NCI-H2227 (cell line): Measurements from ENCODE around the gene SLC2A14.
"Not testable (repeated sequence)": the region's sequence is repeated elsewhere in the genome, so short reads cannot be mapped to it uniquely, and the experiment has no call there.

Experiments used
- DNase-seq: peaks from one replicate; lab custom pipeline; 2025; ENCODE audit not compliant: unreplicated experiment; lab: John Stamatoyannopoulos, UW

Gene SLC2A14

DNA sequence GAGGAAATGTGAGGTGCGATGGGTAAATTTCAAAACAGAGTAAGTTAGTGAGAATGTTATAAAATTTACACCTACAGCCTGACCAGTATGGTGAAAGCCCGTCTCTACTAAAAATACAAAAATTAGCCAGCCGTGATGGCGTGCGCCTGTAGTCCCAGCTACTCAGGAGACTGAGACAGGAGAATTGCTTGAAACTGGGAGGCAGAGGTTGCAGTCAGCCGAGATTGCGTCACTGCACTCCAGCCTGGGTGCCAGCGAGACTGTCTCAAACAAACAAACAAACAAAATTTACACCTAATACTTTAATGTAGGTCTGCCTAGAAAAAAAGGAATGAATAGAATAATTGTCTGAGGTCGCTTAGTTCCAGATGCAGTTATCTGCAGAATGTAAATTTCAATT, 37.6 kb downstream of the SLC2A14 start:
- no peak for DNase-seq

DNA sequence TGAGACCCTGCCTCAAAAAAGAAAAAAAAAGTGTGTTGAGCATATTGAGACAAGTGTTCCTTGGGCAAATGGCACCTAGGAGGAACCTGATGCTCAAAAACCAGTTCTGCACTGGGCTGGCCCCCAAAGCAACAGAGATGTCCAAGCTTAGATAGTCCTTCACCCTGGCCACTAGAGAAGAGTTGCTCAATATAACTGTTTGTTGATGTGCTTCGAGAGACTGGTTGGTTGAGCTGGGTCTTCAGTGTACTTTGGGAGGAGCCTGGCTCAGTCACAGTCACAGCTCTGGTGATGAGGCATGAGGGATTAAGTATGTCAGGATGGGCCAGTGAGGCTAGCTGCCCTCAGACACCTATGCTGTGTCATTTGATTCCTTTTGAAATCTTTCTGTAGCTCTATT, 38.0 kb downstream of the SLC2A14 start:
- DNase-seq: no peak

DNA sequence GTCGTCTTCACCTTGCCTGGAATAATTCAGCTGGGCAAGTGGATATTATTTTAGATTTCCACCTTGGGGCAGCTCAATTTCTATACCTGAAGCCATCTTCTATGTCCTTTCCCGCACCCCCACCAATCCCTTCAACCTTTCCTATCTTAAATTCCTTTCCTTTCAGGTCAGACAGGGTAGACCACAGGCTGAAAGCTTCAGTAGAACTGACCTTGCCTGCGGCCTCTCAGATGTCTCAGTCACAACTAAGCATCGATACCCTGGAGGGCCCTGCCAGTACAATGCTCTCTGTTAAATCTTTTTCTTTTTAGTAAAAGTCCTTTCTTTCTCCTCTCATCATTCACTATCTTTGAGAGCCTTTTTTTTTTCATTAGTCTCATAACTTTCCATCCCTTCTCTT, 38.9 kb downstream of the SLC2A14 start:
- DNase-seq: no peak

DNA sequence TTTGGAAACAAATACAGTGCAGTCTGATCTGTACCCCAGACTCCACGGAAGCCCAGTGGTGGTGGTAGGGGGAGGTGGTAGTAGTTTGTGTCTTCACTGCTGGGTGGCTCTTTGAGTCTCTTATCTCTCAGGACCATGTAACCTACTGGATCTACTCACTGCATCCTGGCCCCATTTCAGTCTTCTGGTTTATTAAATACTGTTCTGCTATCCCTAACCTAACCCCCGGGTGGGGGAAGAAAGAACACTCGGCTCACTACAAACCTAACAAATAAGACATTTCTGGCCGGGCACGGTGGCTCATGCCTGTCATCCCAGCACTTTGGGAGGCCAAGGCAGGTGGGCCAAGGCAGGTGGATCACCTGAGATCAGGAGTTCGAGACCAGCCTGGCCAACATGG, 39.5 kb downstream of the SLC2A14 start:
- not testable (repeated sequence) for DNase-seq

DNA sequence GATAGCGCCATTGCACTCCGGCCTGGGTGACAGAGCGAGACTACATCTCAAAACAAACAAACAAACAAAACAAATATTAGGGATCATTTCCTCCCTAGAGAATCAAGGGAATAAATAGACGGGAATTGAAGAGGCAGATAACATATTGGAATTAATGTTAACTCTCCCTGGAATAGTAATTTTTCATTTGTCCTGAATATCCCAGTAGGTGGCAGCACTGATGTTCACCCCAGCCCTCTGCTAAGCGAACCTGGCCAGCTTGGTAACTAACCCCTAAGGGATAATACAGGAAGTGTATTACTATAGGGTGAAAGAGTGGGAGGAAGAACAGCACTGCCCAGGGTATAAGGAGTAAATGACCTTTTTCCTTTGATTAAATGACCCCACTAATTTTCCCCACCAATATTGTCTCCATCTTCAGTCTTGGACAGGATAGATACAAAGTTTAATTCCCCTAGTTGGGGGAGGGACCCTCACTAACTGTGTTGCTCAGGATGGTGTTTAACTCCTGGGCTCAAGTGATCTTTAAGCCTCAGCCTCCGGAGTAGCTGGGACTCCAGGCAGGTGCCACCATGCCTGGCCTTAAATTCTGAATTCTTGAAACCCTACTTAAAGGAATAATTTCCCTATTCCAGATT, 40.5 kb downstream of the SLC2A14 start:
- DNase-seq: peak; percentile 4

DNA sequence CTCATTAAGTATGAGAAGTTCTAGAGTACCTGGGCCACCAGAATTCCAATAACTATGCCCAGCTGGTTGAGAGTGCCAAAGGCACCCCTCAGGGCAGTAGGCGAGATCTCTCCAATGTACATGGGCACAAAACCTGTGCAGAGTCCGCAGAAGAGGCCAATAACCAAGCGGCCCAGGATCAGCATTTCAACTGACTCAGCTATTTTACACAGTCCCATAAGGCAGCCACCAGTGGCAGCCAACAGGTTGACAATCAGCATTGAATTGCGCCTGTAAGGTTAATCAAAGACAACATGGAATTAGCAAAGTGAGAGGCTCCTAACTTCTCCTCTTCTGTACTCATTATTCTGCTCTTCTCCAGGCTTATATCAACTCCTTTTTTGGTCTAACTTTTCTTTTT, 43.0 kb downstream of the SLC2A14 start:
- DNase-seq: not testable (repeated sequence)

DNA sequence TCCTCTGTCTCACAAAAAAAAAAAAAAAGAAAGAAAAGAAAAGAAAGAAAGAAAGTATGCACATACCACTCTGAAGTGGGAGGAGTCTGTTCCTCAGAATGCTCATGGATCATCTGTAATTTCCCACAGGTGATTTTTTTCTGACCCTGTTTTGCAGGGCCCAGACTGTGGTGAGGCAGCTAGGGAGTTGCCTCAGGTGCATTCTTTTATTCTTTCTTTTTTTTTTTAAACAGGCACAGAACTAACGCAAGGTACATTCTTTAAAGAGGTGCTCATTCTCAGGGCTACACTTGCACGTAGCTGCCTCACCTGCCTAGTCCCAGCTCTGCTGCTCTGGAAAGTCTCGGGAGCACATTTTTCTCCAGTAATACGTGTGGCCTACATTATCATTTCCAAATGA, 47.0 kb downstream of the SLC2A14 start:
- not testable (repeated sequence) for DNase-seq

DNA sequence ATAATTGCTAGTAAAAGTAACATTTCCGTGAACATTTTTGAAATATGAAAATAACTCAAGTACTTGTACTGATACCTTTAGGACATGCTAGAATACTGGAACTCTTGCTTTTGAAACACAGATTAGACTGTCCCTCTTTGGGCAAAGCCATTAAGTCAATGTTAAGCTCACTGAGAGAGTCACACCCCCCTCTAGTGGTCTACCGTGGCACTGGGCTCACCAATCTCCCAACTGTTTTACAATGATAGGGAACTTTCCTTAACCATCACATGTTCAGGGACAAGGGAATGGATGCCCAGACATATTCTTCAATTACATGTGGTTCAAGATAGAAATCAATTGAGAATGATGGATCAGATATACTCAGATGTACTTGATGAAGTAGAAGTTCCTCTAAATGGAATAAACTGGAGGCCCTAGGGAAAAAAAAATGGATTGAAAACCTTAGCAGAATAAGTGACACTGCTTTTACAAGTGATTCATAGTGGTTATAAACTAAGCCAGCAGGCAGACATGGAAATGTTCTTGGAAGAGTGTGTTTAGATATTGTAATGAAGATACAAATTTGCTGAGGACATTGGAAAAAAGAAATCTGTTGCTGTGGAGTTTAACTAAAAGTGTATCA, 65.7 kb downstream of the SLC2A14 start:
- DNase-seq: peak; percentile 35

DNA sequence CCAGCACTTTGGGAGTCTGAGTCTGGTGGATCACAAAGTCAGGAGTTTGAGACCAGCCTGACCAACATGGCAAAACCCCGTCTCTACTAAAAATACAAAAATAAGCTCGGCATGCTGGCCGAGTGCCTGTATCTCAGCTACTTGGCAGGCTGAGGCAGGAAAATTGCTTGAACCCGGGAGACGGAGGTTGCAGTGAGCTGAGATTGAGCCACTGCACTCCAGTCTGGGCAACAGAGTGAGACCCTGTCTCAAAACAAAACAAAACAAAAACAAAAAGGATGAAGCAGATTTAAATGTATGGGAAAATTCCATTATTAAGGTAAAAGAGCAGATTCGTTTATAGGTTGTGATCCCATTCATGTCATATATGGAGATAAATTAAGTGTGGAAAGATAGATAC, 66.4 kb downstream of the SLC2A14 start:
- DNase-seq: not testable (repeated sequence)

DNA sequence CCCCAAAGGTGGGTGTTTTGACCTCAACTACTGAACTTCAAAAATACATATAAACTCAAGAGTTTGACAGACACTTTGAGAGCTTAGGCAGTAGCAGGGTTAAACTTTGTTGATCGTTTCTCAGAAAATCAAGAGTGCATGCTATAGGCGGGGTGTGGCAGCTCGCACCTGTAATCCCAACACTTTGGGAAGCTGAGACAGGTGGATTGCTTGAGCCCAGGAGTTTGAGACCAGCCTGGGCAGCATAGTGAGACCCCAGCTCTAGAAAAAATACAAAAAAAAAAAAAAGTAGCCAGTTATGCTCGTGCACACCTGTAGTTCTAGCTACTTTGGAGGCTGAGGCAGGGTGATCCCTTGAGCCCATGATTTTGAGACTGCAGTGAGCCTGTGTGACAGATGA, 71.3 kb downstream of the SLC2A14 start:
- DNase-seq: no peak

DNA sequence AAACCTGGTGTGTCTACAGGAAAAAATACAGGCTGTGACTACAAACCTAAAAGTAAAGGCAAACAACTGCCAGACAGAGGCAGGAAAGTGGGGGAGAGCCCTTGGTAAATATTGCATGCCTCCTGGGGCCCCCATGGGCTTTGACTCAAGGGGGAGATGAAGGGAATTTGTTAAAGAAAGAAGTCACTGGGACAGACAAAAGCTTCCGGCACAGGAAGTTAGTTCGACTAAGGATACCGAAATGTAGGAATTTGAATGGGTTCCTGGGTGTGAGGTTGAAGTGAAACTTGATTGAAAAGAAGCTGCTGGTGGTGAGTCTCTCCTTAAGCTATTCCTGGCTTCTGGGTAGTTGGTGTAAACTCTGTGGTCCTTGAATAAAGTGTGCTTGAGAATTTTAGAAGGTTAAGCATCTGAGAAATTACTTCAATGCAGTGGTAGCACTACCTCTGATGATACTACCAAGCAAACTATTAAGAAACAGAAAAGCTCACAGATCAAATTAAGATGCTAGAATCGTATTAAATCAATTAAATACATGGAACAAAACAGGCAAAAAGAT, 73.9 kb downstream of the SLC2A14 start:
- DNase-seq: not testable (repeated sequence)

DNA sequence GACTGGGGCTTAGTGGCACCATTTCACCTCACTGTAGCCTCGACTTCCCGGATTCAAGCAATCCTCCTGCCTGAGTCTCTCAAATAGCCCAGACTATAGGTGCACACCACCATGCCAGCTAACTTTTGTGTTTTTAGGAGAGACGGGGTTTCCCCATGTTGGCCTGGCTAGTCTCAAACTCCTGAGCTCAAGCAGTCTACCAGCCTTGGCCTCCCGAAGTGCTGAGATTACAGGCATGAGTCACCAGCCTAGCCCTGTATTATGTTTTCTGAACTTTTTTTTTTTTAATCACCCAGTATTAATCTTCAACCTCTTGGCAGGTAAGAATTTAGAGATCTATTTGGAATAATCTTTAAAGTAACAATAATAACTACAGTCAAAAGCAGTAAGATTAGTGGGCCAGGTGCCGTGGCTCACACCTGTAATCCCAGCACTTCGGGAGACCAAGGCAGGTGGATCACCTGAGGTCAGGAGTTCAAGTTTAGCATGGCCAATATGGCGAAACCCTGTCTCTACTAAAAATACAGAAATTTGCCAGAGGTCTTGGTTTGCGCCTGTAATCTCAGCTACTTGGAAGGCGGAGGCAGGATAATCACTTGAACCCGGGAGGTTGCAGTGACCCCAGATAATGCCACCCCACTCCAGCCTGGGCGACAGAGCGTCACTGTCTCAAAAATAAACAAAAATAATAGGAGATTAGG, 74.9 kb downstream of the SLC2A14 start:
- no peak for DNase-seq

DNA sequence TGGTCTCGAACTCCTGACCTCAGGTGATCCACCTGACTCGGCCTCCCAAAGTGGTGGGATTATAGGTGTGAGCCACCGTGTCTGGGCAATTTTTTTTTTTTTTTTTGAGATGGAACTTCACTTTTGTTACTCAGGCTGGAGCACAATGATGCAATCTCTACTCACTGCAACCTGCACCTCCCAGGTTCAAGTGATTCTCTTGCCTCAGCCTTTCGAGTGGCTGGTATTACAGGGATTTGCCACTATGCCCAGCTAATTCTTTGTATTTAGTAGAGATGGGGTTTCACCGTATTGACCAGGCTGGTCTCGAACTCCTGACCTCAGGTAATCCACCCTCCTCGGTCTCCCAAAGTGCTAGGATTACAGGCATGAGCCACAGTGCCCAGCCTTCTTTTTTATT, 75.4 kb downstream of the SLC2A14 start:
- not testable (repeated sequence) for DNase-seq

DNA sequence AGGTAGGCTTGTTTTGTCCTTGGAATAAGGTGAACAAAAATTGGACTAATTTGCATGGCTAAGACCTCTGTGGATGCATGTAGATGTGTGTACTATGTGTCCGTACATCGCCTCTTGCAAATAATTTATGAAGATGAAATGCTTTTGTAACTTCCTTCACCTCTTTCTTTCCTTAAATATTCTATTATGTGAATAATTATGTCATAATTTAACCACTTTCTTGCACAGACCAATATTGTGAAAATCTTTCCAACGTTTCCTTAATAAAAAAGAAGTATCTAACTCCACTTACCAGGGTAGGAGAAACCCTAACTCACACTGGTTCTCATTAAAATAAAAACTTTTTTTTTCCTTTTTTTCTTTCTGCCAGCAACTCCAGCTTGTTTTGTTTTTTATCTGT, 79.5 kb downstream of the SLC2A14 start:
- no peak for DNase-seq

DNA sequence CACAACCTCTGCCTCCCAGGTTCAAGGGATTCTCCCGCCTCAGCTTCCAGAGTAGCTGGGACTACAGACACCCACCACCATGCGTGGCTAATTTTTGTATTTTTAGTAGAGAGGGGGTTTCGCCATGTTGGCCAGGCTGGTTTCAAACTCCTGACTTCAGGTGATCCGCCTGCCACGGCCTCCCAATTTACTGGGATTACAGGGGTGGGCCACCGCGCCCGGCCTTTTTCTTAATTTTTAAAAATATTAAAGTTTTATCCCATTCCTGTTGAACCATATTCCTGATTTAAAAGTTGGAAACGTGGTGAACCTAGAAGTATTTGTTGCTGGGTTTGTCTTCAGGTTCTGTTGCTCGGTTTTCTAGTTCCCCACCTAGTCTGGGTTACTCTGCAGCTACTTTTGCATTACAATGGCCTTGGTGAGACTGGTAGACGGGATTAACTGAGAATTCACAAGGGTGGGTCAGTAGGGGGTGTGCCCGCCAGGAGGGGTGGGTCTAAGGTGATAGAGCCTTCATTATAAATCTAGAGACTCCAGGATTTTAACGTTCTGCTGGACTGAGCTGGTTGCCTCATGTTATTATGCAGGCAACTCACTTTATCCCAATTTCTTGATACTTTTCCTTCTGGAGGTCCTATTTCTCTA, 83.7 kb downstream of the SLC2A14 start, which contains the start of gene NANOG:
Gene NANOG (plus strand): TSS at position 519 of the 645 bp plus-strand sequence. CDS start 213 bp downstream, outside the sequence.
- not testable (repeated sequence) for DNase-seq

DNA sequence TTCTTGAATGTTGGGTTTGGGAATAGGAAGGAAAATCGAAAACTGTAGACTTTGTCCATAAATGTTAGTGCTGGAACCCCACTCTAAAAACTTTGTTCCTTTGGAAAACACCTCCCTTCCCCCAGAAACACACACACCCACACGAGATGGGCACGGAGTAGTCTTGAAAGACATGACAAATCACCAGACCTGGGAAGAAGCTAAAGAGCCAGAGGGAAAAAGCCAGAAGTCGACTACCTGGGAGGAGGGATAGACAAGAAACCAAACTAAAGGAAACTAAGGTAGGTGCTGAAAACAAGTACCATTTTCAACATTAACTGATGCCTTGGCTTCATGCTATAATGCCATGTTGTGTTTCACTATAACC, 84.4 kb downstream of the SLC2A14 start:
- no peak for DNase-seq

DNA sequence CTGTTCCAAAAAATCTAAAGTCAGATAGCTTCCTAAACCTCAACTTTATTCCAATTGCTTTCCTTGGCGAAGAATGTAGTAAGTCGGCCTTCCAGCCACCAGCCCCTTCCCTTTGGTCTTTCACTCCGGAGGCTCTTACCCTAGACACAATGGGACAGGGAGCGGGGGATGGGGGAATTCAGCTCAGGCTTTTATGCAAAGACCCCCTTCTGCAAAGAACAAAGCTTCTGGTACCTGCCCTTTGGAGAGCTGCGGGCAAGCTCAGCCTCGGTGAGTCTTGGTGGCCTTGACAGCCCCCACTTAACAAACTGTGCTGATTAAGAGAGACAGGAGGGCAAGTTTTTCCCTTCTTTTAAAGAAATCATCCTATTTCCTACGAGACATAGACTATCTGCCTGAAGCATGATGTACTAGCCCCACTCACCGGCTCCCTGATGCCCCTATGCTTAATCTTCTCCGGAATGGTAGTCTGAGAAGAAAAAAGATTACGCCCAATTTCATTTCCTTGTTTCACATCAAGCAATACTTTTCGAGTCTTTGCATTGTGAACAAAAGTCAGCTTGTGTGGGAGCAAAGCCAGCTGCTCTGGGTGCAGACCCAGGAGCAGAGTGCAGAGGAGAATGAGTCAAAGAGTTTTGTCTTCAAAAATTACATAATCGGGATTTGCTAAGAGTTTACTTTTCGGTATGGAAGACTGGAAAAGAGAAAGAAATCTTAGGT, 85.0 kb downstream of the SLC2A14 start:
- DNase-seq: no peak

DNA sequence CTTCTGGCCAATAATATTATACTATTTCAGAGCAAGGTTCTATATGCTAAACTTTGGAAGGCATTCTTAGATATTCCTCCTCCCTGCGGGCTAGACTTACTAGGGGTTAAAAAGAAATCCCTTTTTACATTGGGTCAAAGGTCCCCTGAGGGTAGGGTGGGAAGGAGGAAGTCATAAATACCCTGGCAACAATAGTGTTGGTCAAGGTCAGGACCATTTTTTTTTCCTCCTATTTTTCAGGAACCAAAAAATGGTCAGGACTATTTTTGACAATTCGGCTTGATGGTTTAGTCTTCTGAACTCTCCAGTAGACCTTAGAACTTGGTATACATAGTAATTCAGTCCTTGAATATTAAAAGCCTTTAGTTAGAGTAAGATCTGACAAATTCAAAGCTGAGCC, 88.0 kb downstream of the SLC2A14 start:
- no peak for DNase-seq

DNA sequence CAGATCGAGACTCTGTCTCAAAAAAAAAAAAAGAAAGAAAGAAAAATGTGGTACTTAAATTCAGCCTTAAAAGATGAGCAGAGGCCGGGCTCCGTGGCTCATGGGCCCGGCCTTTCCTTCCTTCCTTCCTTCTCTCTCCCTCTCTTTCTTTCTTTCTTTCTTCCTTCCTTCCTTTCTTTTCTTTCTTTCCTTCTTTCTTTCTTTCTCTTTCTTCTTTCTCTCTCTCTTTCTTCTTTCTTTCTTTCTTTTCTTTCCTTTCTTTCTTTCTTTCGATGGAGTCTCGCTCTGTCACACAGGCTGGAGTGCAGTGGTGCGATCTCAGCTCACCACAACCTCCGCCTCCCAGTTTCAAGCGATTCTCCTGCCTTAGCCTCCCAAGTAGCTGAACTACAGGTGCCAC, 89.3 kb downstream of the SLC2A14 start:
- not testable (repeated sequence) for DNase-seq

DNA sequence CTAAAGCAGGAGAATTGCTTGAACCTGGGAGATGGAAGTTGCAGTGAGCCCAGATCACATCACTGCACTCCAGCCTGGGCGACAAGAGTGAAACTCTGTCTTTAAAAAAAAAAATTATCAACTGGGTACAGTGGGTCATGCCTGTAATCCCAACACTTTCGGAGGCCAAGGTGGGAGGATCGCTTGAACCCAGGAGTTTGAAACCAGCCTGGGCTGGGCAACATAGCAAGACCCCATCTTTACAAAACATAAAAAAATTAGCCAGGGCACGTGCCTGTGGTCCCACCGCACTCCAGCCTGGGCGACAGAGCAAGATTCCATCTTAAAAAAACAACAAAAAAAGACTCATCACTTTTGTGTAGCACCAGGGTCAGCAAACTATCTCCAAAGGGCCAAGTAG, 90.7 kb downstream of the SLC2A14 start:
- DNase-seq: no peak

DNA sequence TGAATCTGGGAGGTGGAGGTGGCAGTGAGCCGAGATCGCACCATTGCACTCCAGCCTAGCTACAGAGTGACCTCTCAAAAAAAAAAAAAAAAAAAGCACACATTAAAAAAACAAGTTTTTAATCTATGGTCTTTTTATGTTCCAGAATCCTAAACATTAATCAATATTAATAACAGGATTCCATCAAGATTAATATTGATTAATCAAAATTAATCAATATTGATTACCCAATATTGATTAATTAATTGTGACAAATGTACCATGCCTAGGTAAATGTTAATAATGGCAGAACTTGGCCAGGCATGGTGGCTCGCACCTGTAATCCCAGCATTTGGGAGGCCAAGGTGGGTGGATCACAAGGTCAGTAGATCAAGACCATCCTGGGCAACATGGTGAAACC, 91.4 kb downstream of the SLC2A14 start:
- DNase-seq: no peak
